GM18907 (cell line): ENCODE data around the gene RER1.

ENCODE experiments used
- ATAC-seq: cut with Tn5 transposase; IDR thresholded peaks from one replicate; pipeline ENCODE4 v1.9.1; 2021; ENCODE audit warnings: mild to moderate bottlenecking, moderate library complexity; ENCODE audit not compliant: unreplicated experiment

The RER1 gene

DNA sequence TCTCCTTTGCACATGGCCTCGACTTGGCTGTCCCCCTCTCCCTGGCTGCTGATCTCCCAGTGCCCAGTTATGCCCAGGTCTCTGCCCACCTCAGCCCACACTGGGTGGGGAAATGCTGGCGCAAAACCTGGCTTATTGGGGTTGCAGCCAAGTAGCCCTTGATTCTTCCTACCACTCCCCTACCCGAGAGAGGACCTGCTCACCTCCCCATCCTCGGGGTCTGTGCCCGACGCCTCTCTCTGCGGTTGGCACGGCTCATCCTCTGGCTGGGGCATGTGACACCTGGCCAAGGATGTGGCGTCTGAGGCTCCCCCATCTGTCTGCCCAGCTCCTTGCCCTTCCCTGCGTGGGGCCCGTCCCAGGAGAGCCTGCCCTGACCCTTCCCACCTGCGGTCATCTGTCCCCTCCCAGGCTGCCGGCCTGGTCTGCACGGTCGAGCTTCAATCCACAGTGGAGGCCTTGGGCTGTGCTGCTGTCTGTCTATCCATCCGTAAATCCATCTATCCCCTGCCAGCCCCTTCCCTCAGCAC is 27.2 kb downstream of the RER1 start:
- ATAC-seq, result no peak

DNA sequence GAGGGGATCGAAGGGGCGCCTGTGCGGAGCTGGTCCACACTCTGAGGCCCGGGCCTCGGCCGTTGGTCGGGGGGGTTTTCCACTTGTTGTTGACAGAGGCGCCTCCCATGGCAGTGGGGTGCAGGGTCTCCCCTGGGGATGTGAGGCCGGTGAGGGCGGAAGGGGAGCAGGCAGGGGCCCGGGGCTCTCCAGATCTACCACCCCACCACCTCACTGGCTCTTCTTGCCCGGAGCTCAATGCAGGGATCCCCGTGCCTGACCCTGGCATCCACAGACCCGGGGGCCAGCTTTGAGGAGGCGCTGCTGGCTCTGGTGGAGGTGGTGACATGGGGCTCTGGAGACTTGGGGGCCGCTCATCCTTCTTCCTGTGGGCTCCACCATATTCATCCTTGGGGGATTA is 27.8 kb downstream of the RER1 start:
- no peak for ATAC-seq

DNA sequence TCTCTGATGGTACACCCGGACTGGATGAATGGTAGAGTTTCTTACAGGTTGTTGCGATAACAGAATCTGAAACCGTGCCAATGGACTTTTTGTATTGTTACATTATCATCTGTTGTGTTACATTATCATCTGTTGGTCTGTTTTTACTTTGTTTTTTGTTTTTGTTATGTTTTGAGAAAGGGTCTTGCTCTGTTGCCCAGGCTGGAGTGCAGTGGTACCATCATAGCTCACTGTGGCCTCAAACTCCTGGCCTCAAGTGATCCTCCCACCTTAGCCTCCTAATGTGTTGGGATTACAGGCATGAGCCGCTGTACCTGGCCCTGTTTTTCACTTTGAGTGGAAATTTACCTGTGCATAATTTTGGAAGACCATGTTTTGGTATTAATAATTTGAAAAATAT is 30.9 kb downstream of the RER1 start:
- no peak for ATAC-seq

DNA sequence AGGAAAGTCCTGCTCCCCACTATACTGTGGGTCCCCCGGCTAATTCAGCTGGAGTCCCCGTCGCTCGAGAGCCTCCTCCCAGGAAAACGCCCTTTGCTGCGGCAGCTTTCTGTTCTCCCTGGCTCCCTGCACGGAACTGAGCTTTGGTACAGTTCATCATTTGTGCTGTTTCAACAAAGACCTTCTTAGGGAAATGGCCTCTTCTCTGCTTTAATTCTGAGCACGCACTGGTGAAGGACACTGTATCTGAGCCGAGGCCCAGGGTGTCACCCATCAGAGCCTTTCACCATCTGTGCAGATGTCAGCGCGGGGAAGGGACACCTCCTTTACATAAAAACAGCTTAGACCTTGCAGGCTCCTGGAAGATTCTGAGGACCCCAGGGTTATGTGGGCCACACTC is 34.3 kb downstream of the RER1 start:
- no peak for ATAC-seq

DNA sequence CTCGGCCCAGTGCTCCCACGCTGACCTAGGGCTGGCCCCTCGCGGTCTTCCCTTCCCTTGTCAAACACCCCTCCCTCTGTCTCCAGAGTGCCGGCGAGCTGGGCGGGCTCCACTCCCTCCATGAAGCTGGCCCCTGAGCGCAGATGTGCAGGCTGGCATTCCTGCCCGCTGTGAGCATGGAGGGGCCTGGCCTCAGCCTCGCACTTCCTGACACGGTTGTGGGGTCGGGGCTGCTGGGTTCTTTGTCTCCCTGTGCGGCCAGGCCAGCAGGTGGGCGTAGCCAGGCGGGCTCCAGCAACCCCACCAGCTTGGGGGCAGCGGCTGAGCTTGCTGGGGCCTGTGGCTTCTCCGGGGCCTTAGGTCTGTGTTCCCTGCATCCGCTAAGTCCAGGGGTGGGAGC is 34.9 kb downstream of the RER1 start:
- ATAC-seq, result no peak

DNA sequence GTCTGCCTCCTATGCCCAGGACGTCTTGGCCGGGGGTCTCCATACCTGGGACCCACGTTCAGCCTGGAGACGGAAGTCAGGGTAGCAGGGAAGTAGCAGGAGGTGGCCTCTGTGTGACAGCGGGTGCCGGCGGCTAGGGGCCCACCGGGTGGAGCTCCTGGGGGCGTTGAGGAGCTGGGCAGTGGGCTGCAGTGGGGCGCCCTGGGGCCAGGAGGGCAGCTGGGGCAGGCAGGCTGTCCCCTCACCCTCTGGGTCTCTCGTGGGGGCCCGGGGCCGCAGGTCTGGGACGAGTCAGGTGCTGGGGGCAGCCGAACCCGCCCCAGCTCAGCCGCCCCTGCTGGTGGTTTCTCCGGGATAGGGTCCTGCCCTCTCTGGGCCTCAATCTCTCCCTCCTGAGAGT is 35.4 kb downstream of the RER1 start:
- ATAC-seq, result no peak

DNA sequence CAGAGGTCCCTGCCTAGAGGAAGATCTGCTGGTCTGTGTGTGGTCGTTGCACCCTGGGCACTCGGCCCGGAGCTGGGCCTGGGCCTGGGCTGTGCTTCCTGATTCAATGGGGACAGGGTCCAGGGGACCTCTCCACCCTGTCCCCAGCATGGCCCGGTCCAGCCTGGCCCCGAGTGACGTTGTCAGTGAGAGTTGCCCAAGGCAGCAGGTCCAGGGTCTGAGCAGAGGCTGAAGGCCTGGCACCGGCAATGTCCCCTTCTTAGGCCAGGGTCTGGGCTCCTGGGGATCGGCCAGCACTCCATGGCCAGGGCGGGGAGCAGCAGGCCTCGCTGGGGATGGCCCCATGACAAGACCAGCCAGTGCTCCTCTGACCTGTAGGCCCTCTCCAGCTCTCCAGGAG is 36.3 kb downstream of the RER1 start:
- no peak for ATAC-seq

DNA sequence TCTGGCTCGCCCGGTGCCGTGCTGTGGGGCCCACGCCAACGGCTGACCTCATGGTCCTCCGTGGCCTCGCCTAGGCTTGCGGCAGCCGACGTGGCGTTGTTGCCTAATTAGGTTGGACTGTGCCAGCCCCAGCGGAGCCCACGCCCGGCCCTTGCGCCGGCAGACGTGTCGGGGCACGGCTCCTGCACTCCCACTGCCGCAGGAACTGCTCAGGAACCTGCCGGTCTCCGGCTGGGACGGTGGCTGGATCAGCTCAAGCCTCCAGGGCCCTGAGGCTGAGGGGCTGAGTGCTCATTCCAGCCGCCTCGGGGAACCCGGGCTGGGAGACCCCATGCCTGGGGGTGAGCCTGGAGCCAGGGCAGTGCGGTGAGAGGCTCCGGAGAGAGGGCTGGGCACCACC is 36.8 kb downstream of the RER1 start:
- no peak for ATAC-seq

DNA sequence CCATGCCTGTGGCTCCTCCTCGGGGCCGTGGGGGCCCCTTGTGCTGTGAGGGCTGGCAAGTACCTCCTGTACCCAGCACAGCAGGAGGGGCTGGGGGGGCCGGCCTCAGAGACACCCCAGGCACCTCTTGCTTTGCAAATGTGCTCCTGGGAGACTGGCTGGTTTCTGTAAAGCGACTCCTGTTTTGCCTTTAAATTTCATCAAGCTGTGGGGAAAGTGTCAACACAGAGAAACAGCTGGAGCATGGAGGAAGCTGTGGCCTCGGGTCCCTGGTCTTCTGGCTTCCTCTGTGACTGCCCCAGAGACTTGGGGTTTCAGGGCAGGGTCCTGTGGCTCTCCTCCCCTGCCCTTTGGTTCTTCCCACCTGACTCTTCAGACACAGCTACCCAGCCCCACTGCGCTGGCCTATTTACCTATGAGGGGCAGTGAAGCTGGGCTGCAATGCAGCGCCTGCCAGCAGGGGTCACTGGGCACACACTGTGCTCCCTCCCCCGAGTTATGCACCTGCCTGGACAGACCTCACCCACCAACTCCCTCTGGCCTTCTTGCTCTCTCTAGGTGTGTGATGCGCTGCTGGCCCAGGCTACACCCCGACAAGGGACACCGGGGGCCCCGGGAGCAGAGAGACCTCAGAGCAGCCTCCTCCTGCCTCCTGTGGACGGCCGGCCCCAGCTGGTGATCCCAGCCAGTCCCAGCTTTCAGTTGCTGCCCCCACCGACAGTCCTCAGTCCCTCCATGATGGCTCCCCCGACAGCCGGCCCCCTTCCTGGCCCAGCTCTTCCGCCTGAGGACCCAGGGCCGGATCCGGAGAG is 38.3 kb downstream of the RER1 start:
- ATAC-seq, result no peak

DNA sequence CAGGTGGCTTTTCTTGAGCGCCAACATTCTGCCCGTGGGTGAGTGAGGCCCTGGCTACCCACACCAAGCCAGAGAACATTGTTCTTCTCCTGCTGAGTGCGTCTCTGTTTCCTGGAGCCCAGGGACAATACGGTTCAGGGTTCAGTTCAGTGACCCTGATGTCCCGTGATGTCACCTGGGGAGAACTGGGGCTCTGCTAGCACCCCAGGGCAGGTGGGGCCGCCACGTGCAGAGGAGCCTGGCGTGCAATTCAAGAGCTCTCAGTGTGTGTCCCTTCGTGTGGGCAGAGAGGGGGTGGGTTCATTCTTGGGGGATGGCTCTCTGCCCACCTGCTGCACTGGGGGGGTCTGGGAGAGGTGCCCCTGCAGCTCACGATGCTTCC is 38.9 kb downstream of the RER1 start:
- ATAC-seq, result no peak

DNA sequence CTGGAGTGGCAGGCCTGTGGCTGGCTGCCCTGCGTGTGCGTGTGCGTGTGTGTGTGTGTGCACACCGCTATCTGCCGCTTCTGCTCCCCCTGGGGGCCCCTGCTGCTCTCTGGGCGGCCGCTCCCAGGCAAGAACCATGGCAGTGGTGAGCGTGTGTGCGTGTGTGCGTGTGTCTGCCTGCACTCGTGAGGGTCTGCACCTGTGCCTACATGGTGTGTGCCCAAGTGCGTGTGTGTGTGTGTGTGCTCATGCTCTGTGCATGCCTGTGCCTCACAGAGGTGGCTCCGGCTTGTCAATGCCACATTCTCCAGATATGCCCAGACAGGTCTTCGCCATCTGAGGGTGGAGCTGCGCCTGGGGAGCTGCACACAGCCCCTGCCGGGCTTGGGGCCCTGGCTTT is 39.5 kb downstream of the RER1 start:
- ATAC-seq, result no peak

DNA sequence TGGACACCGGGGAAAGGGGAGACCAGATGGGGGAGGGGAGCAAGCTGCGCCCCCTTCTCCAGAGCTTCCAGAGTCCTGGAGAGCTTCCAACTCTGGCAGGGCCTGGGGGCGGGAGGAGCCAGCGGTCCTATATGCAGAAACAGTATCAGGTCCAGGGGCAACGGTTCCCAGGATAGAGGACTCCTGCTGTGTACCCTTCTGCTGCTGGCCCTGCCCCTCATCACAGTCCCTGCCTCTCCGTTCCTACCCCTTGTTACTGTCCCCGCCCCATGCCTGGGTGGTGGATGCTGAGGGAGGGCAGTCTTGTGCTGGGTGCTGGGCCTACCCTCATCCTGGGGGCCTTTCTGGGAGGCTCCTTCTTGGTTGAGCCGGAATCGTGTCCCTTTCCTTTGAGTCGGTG is 39.9 kb downstream of the RER1 start:
- ATAC-seq, result no peak

DNA sequence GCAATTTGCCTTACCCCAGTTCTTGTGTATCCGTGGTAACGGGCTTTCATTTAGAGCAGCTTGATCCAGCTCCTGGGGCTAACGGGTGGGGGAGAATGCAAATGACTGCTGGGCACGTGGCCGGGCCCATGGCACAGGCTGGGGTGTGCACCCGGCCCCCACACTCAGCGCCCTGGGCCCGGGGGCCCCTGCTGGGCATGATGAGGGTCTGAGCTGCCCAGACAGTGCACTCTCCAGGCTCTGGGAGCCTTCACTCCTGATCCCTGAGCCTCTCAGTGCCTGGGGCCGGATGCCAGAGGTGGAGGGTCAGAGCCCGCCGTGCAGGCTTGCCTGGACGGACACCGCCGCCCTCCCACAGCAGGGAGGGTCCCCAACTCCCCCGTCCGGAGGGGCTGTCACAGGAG is 40.8 kb downstream of the RER1 start:
- ATAC-seq, result no peak

DNA sequence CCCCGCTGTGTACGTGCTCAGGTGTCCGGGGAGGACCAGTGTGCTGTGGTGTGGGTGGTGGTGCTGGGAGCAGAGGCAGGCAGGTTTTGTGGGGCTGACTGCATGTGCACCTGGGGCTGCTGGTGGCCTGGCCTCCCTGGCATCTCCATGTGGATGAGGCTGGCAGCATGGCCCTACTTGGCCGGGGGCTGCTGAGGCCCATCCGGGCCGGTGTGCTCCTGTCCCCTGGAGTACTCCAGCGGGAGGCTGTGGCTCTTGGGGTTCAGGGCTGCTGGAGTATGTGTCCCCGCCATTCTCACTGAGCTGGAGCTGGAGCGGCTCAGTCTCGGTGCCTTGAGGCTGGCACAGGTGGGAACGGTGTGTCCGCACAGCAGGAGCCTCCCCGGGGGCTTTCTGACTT is 41.6 kb downstream of the RER1 start:
- no peak for ATAC-seq

DNA sequence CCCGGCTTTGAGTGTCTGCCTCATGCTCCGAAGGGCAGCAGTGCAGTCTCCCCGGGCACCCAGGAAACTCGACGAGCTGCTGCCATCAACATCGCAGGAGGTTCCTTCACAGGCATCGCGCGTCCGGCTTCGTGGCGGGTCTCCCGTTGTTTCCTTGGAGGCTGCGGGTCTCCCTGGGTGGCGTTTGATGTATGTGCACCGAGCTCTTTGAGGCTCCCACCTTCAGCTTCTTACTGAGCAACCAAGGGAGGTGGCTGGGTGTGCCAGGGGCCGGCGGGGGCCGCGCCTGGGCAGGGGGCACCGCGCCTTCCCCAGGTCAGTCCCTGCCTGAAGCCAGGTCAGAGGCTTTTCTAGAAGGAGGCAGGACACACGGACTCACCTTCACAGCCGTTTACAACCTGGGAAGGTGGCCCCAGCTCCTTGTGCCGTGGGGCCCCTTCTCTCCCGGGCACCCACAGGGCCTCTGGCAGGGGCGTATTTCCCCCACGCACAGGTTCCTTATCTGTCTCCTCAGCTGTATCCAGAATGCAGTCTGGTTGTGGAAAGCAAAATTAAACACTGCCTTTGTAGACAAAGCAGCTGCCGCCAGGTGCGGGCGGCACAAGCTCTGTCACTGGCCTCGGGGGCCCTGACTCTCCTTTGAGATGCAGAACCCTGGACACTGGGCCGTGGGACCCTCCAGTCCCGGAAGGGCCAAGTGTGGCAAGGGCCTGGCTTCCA is 42.5 kb downstream of the RER1 start:
- ATAC-seq, result no peak

DNA sequence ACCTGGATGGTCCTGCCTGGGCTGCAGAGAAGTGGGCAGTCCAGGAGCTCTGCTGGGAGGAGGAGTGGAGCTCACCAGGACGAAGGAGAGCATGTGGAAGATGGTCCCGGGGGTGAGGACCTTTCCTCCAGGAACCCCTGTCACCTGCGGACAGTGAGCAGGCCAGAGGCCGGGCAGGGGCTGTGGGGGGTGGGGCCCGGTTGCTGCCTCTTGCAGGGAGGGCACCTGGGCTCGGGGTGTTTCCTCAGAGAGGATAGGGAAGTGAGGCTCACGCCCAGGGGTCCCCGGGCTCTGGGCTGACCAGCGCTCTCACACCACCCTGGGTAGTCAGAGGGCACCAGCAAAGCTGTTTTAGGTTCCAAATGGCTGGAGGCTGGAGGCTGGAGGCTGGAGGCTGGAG is 43.5 kb downstream of the RER1 start:
- no peak for ATAC-seq

DNA sequence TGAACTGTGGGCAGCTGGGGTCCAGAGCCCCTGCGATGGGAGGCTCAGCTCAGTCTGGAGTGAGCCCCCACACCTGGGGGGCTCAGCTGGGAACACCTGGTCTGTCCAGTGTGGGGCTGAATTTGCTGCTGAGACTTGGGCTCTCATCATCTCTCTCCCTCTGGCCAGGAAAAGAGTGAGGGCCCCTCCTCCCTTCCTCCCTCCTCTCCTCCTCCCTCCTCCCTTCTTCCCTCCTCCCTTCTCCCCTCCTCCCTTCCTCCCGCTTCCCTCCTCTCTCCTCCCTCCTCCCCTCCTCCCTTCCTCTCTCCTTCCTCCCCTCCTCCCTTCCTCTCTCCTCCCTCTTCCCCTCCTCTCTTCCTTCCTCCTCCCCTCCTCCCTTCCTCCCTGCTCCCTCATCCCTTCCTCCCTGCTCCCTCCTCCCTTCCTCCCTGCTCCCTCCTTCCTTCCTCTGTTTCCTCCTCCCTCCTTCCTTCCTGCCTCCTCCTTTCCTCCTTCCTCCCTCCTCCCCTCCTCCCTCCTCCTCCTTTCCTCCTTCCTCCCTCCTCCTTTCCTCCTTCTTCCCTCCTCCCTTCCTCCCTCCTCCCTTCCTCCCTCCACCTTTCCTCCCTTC is 44.2 kb downstream of the RER1 start:
- no peak for ATAC-seq

DNA sequence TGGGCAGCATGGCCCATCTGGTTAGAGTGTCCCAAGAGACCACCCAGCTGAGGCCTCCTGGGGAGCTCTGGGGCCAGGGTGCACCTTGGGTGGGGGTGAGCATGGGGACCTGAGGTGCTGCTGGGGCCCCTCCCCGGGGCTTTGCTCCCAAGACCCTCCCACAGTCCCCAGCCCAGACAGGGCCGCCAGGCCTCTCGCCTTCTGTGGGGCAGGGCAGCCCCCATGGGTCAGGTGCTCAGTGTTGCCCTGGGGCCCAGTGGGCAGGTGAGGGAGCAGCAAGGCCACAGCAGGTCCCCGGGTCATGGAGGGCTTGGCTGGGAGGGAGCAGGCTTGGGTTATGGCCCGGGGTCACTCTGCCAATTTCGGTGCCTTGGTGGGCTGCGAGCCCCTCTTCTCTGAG is 45.2 kb downstream of the RER1 start:
- ATAC-seq, result no peak

DNA sequence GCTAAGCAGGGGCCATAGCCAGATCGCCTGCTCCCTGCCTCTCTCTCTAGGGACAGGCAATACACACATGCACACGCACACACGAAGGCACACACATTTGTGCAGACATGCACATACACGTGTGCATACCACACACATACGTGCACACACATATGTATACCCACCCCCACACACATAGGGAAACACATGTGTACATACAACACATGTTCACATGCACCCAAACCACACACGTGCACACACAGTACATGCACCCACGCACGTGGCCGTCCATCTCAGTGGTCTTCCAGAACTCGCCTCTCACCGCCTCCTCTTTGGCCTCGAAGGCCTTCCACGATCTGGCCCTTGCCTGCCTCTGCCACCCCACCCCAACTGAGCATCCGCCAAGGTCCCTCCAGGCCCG is 46.0 kb downstream of the RER1 start:
- ATAC-seq, result no peak

DNA sequence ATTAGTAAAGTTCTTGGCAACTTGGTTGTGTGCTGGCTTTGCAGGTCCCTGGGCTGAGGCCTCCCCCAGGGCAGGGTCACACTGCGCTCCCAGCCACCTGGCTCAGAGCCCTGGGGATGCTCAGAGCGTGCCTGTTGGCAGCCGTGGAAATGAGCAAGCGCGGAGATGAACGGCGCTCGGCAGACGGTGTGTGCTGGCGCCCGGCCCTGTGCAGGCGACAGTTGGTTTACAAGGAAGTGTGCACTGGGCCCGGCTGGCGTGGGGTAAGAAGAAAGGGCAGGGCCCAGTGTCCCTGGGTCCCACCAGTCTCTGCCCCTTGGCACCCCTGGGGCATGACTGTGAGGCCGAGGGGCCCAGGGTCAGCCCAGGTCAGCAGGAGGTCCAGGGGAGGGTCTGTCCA is 46.4 kb downstream of the RER1 start:
- ATAC-seq, result no peak

DNA sequence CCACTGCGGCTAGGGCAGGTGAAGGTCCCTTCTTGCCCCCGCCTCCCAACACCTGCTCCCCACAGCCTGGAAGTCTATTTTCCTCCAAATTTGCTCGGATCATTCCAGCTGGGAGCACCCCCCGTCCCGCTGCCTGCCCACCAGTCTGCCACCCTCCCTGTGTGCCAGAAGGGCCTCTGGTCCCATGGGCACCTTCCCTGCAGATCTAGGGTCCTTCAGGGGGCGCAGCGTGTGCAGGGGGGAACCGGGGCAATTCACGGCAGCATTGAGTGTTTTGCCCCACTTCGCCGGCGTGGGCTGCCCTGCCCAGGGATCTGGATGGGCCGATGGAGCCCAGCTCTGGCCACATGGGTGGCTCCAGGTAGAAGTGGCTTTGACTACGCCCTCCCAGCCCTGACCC is 47.0 kb downstream of the RER1 start:
- no peak for ATAC-seq

DNA sequence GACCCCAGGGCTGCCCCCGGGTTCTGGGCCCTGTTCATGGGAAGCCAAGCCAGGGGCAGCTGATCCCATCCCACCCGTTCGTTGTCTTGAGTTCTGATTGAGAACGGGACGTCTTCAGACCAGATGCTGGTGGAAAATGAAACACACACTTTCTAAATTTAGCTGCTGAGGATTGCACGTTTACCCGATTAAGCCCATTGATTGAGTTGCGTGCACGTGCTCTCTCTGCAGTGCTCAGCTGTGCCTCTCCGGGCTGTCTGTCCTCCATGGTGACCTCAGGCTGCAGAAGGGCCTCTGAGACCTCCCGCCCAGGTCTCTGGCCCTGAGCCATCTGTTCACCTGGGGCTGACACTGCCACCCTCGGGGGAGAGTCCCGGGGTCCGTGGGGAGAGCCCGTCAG is 47.7 kb downstream of the RER1 start:
- ATAC-seq, result no peak
